Naive B cell (primary cell): ENCODE data around the gene SGTA. TPM values are rescaled to one million over a fixed set of nuclear protein-coding genes. Genes with fewer than 3 reads are reported as not detected.
A peak's percentile ranks its signal among the peaks of the same experiment; 100 is the strongest.
"Not testable (repeated sequence)": the region's sequence is repeated elsewhere in the genome, so short reads cannot be mapped to it uniquely, and the experiment has no call there.

ENCODE experiments used
- ATAC-seq, 2 donors: fragments of 150-1000 bp; cut with Tn5 transposase; 2 replicates each; pipeline ENCODE4 v1.10.0; 2021; ENCODE audit warnings: low read depth in 2 of 2, mild to moderate bottlenecking in 2 of 2, moderate library complexity in 2 of 2
- DNase-seq: peaks from one replicate; pipeline ENCODE4 v3.0.0; 2022
- H3K27ac Mint-ChIP-seq, 6 donors: one replicate each; pipeline ENCODE4 v1.8.0; 2020 to 2022; ENCODE audit warnings: mild to moderate bottlenecking in 6 of 6, mixed read lengths in 6 of 6, moderate library complexity in 5 of 6, inconsistent platforms in 2 of 6
- H3K27me3 Mint-ChIP-seq, 3 donors: one replicate each; pipeline ENCODE4 v1.8.0; 2021 to 2022; ENCODE audit warnings: mixed read lengths in 3 of 3, mild to moderate bottlenecking in 1 of 3
- H3K36me3 Mint-ChIP-seq, 2 donors: one replicate each; pipeline ENCODE4 v1.8.0; 2020 to 2022; ENCODE audit warnings: mixed read lengths in 2 of 2, inconsistent platforms in 1 of 2, mild to moderate bottlenecking in 1 of 2
- H3K4me1 Mint-ChIP-seq, 3 donors: one replicate each; pipeline ENCODE4 v1.8.0; 2020 to 2022; ENCODE audit warnings: mixed read lengths in 3 of 3, inconsistent platforms in 1 of 3, mild to moderate bottlenecking in 1 of 3, moderate library complexity in 1 of 3
- H3K4me3 Mint-ChIP-seq, 8 donors: one replicate each; pipeline ENCODE4 v1.8.0; 2020 to 2022; ENCODE audit warnings: mild to moderate bottlenecking in 8 of 8, mixed read lengths in 8 of 8, moderate library complexity in 8 of 8, inconsistent platforms in 2 of 8
- H3K9me3 Mint-ChIP-seq, 7 donors: one replicate each; pipeline ENCODE4 v1.8.0; 2020 to 2022; ENCODE audit warnings: mixed read lengths in 7 of 7, mild to moderate bottlenecking in 5 of 7, inconsistent platforms in 2 of 7, moderate library complexity in 1 of 7
- polyA plus RNA-seq, 6 donors: library from polyadenylated mRNA; unstranded; fragments of 300-500 nt; fragmentation: Illumina TruSeq; gene quantifications; one replicate each; pipeline ENCODE4 v1.2.3, GENCODE V29; 2021; ENCODE audit warnings: low read depth in 6 of 6

The SGTA gene
- polyA plus RNA-seq, 6 donors from 2014 or later, result 18.6 to 38.7 (median 26.3) TPM

DNA sequence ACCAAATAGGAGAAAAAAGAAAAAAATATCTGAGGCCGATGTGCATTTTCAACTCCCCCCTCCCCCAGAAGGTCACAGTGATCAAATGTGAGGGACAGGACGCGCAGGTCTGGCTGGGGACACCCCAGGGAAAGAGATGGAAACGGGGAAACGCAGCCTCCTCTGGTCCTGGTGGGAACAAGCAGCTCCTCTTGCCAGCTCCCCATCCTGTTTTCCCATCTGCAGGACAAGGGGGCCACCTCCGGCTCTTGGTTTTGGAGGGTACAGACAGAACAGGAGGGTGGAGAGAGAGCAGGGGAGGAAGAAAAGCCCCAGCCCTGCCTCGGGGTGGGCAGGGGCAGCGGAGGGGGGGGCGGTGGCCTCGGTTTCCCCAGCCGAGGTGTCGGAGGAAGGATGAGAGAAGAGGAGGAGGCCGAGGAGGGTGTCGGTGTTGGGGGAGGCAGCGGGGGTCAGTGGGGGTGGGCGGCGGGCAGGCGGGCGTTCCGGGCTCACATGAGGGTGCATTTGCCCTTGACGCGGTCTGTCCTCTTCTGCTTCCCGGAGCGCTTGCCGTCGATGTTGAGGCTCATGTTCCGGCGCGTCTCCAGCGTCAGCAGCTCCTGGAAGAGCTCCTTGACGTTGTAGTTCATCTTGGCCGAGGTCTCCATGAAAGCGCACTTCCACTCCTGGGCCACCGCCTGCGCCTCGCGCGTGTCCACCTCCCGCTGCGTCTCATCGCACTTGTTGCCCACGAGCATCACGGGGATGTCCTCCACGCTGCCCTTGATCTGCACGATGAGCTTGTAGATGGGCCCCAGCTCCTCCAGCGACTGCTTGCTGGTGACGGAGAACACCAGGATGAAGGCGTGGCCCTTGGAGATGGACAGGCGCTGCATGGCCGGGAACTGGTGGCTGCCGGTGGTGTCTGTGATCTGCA is 66.1 kb downstream of the SGTA start:
- Mint-ChIP-seq H3K36me3 (peaks cover 5 to 14% of the 10 kb centered on the region in 2 donors), H3K27me3 (no peaks in the 10 kb centered on the region), H3K4me3 (no peak overlapping the region), H3K4me1 (peaks cover 22 to 50% (median 43%) of the 10 kb centered on the region in 3 donors), H3K9me3 (peaks cover 5 to 12% (median 9%) of the 10 kb centered on the region in 7 donors), H3K27ac (peak overlapping the region in 3 of 6 donors; percentile 61 to 72 (median 63))
- DNase-seq, result no peak
- ATAC-seq, result no peak

DNA sequence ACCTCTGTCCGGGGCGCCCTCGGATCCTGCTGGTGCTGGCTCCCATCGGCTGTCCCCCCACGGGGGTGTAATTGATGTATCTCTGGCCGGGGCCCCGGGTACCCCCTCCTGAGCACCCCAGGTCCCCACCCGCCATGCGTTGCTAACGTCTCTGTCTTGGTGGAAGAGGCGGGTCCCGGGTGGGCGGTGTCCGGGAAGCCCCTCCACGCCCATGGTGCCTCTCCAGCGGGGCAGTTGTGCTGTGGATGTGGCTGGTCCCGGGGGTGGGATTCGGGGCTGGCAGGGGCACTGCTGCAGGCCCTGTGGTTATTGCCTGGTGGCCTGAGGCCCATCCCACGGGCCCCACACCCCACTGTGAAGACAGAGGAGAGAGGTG is 66.8 kb downstream of the SGTA start:
- no peak for ATAC-seq
- DNase-seq, result no peak
- Mint-ChIP-seq H3K36me3 (peaks cover 5 to 14% of the 10 kb centered on the region in 2 donors), H3K4me1 (peaks cover 27 to 53% (median 50%) of the 10 kb centered on the region in 3 donors), H3K9me3 (peaks cover 5 to 12% (median 10%) of the 10 kb centered on the region in 7 donors), H3K27me3 (no peaks in the 10 kb centered on the region), H3K4me3 (peak overlapping the region in 2 of 8 donors; percentile 2 to 44), H3K27ac (peak overlapping the region in 1 of 6 donors; percentile 42)

DNA sequence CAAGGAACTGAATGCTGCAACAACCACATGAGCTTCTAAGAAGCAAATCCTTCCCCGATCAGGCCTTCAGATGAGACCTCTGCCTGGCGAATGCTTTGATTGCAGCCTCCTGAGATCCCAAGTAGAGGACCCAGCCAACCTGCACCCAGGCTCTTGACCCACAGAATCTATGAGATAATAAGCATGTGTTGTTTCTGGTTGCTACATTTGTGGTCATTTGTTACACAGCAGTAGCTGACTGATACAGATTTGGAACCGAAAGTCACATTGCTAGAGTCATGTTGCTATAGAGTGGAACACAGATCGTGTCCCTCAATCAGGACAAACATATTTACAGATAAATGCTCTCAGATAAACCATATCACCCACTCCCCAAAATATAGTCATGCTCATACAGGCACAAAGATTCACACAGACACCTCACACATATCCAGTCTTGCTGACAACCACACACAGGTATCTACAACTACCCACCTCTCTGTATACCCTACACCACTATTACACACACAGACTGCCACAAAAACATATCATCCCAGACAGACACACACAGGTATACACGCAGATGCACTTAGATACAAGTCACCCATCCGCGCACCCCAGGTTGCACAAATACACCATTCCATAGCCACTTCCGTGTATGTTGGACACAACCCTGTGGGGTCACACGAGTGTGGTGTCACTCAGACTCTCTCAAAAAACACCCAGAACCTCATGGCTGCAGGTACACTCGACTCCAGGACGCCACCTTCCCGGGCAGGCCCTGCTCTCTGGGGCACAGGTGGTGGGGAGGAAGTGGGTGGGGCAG is 67.4 kb downstream of the SGTA start:
- H3K4me3 Mint-ChIP-seq, result peak overlapping the region in 2 of 8 donors; percentile 5 to 44
- H3K4me1 Mint-ChIP-seq, result peaks cover 32 to 59% (median 56%) of the 10 kb centered on the region in 3 donors
- H3K9me3 Mint-ChIP-seq, result peaks cover 5 to 12% (median 10%) of the 10 kb centered on the region in 7 donors
- no peaks in the 10 kb centered on the region for H3K27me3 Mint-ChIP-seq
- H3K27ac Mint-ChIP-seq, result peak overlapping the region in 3 of 6 donors; percentile 42 to 92 (median 77)
- peaks cover 5 to 14% of the 10 kb centered on the region in 2 donors for H3K36me3 Mint-ChIP-seq
- DNase-seq, result no peak
- ATAC-seq, result no peak

DNA sequence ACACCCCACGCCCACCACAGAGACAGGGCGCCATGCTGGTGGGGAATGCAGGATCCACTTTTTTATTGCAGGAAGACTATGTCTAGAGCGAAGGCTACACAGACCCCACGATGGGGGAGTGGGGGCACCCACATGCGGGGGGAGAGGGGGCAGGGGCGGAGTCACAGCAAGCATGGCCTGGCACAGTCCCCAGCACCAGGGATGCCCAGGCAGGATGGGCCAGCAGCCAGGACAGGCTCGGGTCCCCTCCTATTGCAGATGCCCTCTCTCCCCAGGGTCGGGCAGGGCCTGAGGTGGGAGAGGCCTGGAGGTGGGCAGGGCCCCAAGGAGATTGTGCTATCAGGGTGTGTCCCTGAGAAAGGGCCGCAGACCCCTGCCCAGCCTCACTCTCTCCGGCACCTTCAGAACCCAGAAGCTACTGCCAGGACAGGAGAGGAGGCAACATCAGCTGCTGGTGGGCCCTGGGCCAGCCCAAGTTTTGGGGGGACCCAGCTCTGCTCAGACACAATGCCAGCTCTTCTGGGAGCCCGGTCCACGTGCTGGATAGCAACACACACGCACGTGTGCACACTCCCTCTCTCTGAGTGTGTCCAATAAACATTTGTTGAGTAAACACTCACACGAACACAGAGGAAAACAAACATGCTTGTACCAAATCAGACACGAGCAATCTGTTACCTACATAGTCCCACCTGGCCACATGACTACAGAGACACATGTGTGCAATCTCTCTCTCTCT is 68.4 kb downstream of the SGTA start:
- Mint-ChIP-seq H3K4me3 (peak overlapping the region in 3 of 8 donors; percentile 6 to 44 (median 29)), H3K36me3 (peaks cover 5 to 14% of the 10 kb centered on the region in 2 donors), H3K27ac (peak overlapping the region in 5 of 6 donors; percentile 20 to 92 (median 42)), H3K4me1 (peaks cover 33 to 63% (median 57%) of the 10 kb centered on the region in 3 donors), H3K9me3 (peaks cover 5 to 17% (median 11%) of the 10 kb centered on the region in 7 donors), H3K27me3 (peaks cover 0 to 5% (median 0%) of the 10 kb centered on the region in 3 donors)
- no peak for DNase-seq
- no peak for ATAC-seq

DNA sequence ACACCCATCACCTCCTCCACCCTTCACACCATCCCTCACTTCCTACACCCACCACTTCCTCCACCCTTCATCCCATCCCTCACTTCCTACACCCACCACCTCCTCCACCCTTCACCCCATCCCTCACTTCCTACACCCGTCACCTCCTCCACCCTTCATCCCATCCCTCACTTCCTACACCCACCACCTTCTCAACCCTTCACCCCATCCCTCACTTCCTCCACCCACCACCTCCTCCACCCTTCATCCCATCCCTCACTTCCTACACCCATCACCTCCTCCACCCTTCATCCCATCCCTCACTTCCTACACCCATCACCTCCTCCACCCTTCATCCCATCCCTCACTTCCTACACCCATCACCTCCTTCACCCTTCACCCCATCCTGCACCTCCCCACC is 69.0 kb downstream of the SGTA start:
- H3K27me3 Mint-ChIP-seq, H3K4me3 Mint-ChIP-seq, ATAC-seq, H3K27ac Mint-ChIP-seq, DNase-seq: not testable (repeated sequence)
- peaks cover 32 to 64% (median 52%) of the 10 kb centered on the region in 3 donors for H3K4me1 Mint-ChIP-seq
- H3K9me3 Mint-ChIP-seq, result peaks cover 5 to 17% (median 11%) of the 10 kb centered on the region in 7 donors
- H3K36me3 Mint-ChIP-seq, result peaks cover 5 to 14% of the 10 kb centered on the region in 2 donors

DNA sequence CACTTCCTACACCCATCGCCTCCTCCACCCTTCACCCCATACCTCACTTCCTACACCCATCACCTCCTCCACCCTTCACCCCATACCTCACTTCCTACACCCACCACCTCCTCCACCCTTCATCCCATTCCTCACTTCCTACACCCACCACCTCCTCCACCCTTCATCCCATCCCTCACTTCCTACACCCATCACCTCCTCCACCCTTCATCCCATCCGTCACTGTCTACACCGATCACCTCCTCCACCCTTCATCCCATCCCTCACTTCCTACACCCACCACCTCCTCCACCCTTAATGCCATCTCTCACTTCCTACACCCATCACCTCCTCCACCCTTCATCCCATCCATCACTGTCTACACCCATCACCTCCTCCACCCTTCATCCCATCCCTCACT is 69.9 kb downstream of the SGTA start:
- ATAC-seq, result not testable (repeated sequence)

DNA sequence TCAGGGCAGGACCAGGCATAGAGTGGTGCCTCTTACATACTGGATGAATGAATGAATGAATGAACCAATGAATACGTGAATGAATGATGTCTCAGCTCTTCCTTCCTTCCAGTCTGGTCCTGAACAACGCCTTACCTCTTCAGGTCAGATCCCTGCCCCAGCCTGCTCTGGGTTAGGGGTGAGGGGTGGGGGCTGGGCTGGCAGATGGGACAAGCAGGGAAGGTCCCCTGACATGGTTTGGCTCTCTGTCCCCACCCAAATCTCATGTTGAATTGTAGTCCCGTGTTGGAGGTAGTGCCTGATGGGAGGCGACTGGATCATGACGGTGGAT is 71.2 kb downstream of the SGTA start:
- Mint-ChIP-seq H3K27ac (peak overlapping the region; percentile 98 to 100 (median 99)), H3K9me3 (peaks cover 5 to 18% (median 11%) of the 10 kb centered on the region in 7 donors), H3K36me3 (peaks cover 5 to 14% of the 10 kb centered on the region in 2 donors), H3K4me3 (peak overlapping the region in 6 of 8 donors; percentile 55 to 95 (median 76)), H3K4me1 (peaks cover 35 to 62% (median 47%) of the 10 kb centered on the region in 3 donors), H3K27me3 (peaks cover 0 to 5% (median 0%) of the 10 kb centered on the region in 3 donors)
- ATAC-seq, result no peak
- DNase-seq, result no peak

More for the DNA sequence above, 69.9 kb downstream of the SGTA start:
- Mint-ChIP-seq H3K27ac (peak overlapping the region in 2 of 6 donors; percentile 57 to 98), H3K36me3 (peaks cover 5 to 14% of the 10 kb centered on the region in 2 donors), H3K9me3 (peaks cover 5 to 18% (median 11%) of the 10 kb centered on the region in 7 donors), H3K4me3 (peak overlapping the region in 1 of 8 donors; percentile 77), H3K4me1 (peaks cover 35 to 64% (median 52%) of the 10 kb centered on the region in 3 donors)
- DNase-seq, H3K27me3 Mint-ChIP-seq: not testable (repeated sequence)

DNA sequence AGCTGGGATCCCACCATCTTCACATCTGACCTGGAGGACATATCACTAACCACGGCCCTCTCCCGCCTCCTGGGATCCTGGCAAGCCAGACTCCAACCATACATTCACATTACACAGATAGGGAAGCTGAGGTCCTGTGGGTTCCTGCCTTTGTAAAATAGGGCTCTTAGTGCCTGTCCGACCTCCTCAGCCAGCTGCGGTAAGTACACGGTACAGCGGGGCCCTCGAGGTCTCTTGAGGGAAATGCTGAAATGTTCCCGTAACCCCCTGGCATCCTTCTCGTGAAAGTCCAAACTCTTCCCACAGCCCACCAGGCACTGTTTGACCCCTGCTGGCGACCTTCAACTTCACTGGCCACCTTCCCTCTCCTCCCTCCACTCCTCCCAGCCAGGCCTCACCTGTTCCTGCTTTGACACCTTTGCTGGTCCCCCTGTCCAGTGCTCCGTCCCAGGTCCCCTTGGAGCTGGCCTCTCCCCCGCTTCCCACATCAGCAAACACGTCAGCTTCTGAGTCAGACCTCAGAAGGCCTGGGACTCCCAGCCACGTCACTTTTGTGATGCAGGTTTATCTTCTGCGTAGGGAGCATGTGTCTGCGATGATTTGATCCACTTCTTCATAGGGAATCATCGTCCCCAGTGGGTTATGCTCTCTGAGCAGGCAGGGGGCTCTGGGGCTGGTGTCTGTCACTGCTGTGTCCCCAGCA is 71.8 kb downstream of the SGTA start:
- peak; percentile 12 to 42 for ATAC-seq
- H3K9me3 Mint-ChIP-seq, result peaks cover 5 to 18% (median 11%) of the 10 kb centered on the region in 7 donors
- H3K4me3 Mint-ChIP-seq, result peak overlapping the region; percentile 70 to 95 (median 78)
- H3K27me3 Mint-ChIP-seq, result peaks cover 0 to 5% (median 0%) of the 10 kb centered on the region in 3 donors
- peak overlapping the region; percentile 98 to 100 (median 99) for H3K27ac Mint-ChIP-seq
- peaks cover 5 to 14% of the 10 kb centered on the region in 2 donors for H3K36me3 Mint-ChIP-seq
- peak; percentile 42 for DNase-seq
- peaks cover 32 to 59% (median 44%) of the 10 kb centered on the region in 3 donors for H3K4me1 Mint-ChIP-seq

DNA sequence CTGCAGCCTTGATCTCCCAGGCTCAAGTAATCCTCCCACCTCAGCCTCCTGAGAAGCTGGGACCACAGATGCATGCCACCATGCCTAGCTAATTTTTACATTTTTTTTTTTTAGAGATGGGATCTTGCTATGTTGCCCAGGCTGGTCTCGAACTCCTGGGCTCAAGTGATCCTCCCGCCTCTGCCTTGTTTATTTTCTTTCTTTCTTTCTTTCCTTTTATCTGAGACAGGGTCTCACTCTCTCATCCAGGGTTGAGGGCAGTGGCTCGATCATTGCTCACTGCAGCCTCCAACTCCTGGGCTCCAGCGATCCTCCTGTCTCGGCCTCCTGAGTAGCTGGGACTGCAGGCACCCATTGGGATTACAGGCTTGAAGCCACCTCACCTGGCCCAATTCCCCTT is 76.8 kb downstream of the SGTA start:
- Mint-ChIP-seq H3K9me3 (peaks cover 0 to 7% (median 0%) of the 10 kb centered on the region in 7 donors), H3K4me1 (peaks cover 25 to 44% (median 40%) of the 10 kb centered on the region in 3 donors), H3K4me3 (peak overlapping the region in 1 of 8 donors; percentile 30), H3K27me3 (peaks cover 0 to 5% (median 0%) of the 10 kb centered on the region in 3 donors), H3K36me3 (peaks cover 0 to 8% of the 10 kb centered on the region in 2 donors), H3K27ac (peak overlapping the region in 3 of 6 donors; percentile 72 to 92 (median 78))
- DNase-seq (no peak), ATAC-seq (no peak)
